Ovary (tissue), 3 donors: Measurements from ENCODE around the gene ZNF500.

Source experiments
- POLR2A ChIP-seq: fragments of 450-650 bp; IDR thresholded peaks from one replicate; pipeline ENCODE4 v1.6.1; 2017; ENCODE audit warnings: antibody characterized with exemption, mild to moderate bottlenecking, moderate library complexity
- TF ChIP-seq, protein P1 (sequence below), 3 donors: fragments of 450-650 bp in 2 of 3; fragments of 200-600 bp in 1 of 3; IDR thresholded peaks; one replicate each; pipeline versions ENCODE4 v1.5.1 to v1.8.0; 2016 to 2022; ENCODE audit warnings: antibody characterized with exemption in 3 of 3, mild to moderate bottlenecking in 1 of 3
- donor health status: DM: no; HTN: no; CAD: no.

- TF ChIP-seq, protein P1, sequence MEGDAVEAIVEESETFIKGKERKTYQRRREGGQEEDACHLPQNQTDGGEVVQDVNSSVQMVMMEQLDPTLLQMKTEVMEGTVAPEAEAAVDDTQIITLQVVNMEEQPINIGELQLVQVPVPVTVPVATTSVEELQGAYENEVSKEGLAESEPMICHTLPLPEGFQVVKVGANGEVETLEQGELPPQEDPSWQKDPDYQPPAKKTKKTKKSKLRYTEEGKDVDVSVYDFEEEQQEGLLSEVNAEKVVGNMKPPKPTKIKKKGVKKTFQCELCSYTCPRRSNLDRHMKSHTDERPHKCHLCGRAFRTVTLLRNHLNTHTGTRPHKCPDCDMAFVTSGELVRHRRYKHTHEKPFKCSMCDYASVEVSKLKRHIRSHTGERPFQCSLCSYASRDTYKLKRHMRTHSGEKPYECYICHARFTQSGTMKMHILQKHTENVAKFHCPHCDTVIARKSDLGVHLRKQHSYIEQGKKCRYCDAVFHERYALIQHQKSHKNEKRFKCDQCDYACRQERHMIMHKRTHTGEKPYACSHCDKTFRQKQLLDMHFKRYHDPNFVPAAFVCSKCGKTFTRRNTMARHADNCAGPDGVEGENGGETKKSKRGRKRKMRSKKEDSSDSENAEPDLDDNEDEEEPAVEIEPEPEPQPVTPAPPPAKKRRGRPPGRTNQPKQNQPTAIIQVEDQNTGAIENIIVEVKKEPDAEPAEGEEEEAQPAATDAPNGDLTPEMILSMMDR (IDR thresholded peaks at IDR 0.05) = no peak
- no peak for TF ChIP-seq POLR2A
Observed at GRCh38 chr16:4724661-4725270, 42.2 kb downstream of the ZNF500 start.
